Eye (tissue), 1 donor: ENCODE results near the gene PSMF1.
"Not testable (repeated sequence)": the region's sequence is repeated elsewhere in the genome, so short reads cannot be mapped to it uniquely, and the experiment has no call there.

Source experiments
- DNase-seq: peaks from one replicate; pipeline ENCODE4 v3.0.0-alpha.2; 2015

PSMF1 gene

GRCh38 chr20:1197801-1198200 is 79.4 kb downstream of the PSMF1 start:
- DNase-seq = no peak

GRCh38 chr20:1198751-1199150 is 80.3 kb downstream of the PSMF1 start:
- DNase-seq = no peak

GRCh38 chr20:1199212-1199873 is 80.9 kb downstream of the PSMF1 start:
- DNase-seq = no peak

- no peak for DNase-seq
These were observed 81.6 kb downstream of the PSMF1 start for GRCh38 chr20:1199964-1200363.

GRCh38 chr20:1202762-1203504 is 84.5 kb downstream of the PSMF1 start, which contains the start of gene C20orf202:
TSS of gene C20orf202 (plus strand) at chr20:1203454. CDS start at chr20:1203586, 132 bp downstream.
- no peak for DNase-seq

GRCh38 chr20:1203630-1204029 is 85.2 kb downstream of the PSMF1 start:
- DNase-seq = no peak

- DNase-seq = no peak
These were observed 85.7 kb downstream of the PSMF1 start for GRCh38 chr20:1204113-1204512.

GRCh38 chr20:1204576-1204975 is 86.2 kb downstream of the PSMF1 start:
- no peak for DNase-seq

GRCh38 chr20:1205802-1206201 is 87.4 kb downstream of the PSMF1 start:
- no peak for DNase-seq

GRCh38 chr20:1206366-1207148 is 88.2 kb downstream of the PSMF1 start:
- no peak for DNase-seq

GRCh38 chr20:1207293-1207878 is 89.0 kb downstream of the PSMF1 start:
- DNase-seq = no peak

GRCh38 chr20:1209447-1210387 is 91.3 kb downstream of the PSMF1 start:
- DNase-seq = no peak

- no peak for DNase-seq
These were observed 92.1 kb downstream of the PSMF1 start for GRCh38 chr20:1210501-1210900.

- DNase-seq = no peak
These were observed 93.6 kb downstream of the PSMF1 start for GRCh38 chr20:1212023-1212422.

GRCh38 chr20:1212607-1213396 is 94.4 kb downstream of the PSMF1 start:
- DNase-seq = peak; percentile 81

- no peak for DNase-seq
These were observed 96.4 kb downstream of the PSMF1 start for GRCh38 chr20:1214838-1215261.

GRCh38 chr20:1215386-1216170 is 97.2 kb downstream of the PSMF1 start:
- DNase-seq = no peak

GRCh38 chr20:1216527-1217427 is 98.4 kb downstream of the PSMF1 start:
- DNase-seq = not testable (repeated sequence)
